Suppressor macrophage treated with lipopolysaccharide for 4 hours (primary cell): ENCODE results near the gene ATP10B.
"Not testable (repeated sequence)": the region's sequence is repeated elsewhere in the genome, so short reads cannot be mapped to it uniquely, and the experiment has no call there.

Experiments used
- DNase-seq: peaks from one replicate; pipeline ENCODE4 v3.0.0-alpha.2; 2020

Gene ATP10B, protein sequence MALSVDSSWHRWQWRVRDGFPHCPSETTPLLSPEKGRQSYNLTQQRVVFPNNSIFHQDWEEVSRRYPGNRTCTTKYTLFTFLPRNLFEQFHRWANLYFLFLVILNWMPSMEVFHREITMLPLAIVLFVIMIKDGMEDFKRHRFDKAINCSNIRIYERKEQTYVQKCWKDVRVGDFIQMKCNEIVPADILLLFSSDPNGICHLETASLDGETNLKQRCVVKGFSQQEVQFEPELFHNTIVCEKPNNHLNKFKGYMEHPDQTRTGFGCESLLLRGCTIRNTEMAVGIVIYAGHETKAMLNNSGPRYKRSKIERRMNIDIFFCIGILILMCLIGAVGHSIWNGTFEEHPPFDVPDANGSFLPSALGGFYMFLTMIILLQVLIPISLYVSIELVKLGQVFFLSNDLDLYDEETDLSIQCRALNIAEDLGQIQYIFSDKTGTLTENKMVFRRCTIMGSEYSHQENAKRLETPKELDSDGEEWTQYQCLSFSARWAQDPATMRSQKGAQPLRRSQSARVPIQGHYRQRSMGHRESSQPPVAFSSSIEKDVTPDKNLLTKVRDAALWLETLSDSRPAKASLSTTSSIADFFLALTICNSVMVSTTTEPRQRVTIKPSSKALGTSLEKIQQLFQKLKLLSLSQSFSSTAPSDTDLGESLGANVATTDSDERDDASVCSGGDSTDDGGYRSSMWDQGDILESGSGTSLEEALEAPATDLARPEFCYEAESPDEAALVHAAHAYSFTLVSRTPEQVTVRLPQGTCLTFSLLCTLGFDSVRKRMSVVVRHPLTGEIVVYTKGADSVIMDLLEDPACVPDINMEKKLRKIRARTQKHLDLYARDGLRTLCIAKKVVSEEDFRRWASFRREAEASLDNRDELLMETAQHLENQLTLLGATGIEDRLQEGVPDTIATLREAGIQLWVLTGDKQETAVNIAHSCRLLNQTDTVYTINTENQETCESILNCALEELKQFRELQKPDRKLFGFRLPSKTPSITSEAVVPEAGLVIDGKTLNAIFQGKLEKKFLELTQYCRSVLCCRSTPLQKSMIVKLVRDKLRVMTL (N-terminal part only)

DNA sequence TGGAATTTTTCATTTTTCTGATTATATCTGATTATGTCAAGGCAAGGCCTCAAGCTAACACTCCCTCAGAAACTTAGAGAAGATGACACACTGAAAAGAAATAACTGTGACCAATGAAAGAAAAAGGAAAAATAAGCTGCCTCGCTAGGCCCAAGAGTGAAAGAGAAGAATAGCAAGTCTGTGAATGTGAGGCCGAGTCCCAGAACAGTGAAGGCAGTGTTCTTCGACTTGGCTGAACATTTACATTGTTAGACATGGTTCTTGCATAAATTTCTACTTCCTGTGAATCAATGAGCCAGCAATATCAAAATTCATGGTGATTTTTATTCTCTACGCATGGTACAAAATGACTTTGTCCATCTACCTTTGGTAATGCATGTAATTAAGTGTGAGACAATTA, at the start of gene ATP10B:
Gene ATP10B, minus strand, starts transcription at position 163 of the 400 bp plus-strand sequence. CDS start 164,137 bp downstream, outside the sequence.
- no peak for DNase-seq

DNA sequence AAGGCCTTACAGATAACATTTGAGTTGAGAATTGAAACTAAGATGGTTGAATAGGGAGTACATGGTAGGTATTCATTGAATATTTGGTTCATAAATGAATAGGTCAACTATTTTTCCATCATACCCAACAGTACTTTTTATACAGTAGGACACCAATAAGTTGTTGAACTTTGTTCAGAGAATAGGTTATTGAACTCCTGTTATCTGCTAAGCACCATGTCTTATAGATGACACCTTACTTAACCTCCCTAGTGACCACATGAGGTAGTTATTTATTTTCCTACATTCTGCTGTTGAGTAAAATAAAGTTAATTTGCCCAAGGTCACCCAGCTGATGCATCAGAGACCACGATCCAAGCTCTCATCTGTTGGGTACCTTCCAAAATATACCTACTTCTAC, 49.6 kb upstream of the ATP10B start:
- DNase-seq = no peak

DNA sequence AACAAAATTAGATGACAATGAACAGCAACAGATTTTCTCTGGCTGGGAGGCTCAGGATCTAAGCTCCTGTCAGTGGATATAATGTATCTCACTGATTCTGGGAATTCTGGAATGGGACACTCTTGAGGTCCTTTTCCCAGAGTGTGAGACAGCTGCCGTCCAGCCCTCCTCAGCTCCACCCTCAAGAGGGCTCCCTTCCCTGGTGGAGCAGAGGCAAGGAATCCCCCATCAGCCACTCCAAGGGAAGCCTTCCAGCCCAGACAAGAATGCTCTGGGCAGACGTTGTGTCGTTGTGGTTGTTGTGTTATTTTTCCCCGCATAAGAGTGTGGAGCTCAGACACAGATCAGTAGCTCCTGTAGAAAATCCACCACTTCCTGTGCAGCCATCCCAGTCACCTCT, 47.7 kb upstream of the ATP10B start:
- DNase-seq = no peak

DNA sequence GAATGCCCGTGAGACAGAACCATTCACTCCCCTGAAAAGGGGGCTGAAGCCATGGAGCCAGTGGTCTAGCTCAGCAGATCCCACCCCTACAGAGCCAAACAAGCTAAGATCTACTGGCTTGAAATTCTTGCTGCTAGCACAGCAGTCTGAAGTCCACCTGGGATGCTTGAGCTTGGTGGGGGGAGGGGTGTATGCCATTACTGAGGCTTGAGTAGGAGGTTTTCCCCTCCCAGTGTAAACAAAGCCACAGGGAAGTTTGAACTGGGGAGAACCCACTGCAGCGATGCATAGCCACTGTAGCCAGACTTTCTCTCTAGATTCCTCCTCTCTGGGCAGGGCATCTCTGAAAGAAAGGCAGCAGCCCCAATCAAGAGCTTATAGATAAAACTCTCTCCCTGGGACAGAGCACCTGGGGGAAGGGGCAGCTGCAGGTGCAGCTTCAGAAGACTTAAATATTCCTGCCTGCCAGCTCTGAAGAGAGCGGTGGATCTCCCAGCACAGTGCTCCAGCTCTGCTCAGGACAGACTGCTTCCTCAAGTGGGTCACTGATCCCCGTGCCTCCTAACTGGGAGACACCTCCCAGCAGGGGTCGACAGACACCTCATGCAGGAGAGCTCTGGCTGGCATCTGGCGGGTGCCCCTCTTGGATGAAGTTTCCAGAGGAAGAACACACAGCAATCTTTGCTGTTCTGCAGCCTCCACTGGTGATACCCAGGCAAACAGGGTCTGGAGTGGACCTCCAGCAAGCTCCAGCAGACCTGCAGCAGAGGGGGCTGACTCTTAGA, 41.4 kb upstream of the ATP10B start:
- DNase-seq = not testable (repeated sequence)

DNA sequence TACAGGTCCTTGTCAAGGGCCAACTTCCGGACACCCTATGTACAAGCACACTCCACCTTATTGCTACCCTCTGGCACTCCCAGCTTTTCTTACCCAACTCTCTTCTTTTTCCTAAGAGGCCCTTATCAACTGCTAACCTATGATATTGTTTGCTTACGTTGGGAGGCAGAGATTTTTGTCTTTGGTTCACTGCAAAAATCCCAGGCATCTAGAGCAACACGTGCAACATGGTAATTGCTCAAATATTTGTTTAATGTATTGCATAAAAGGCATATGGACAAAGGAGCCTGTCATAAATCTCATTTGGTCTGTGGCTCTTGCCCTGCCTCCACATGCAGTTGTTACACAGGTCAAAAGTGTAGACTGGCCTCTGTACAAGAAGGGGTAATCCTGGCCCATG, 35.8 kb upstream of the ATP10B start:
- DNase-seq = no peak

DNA sequence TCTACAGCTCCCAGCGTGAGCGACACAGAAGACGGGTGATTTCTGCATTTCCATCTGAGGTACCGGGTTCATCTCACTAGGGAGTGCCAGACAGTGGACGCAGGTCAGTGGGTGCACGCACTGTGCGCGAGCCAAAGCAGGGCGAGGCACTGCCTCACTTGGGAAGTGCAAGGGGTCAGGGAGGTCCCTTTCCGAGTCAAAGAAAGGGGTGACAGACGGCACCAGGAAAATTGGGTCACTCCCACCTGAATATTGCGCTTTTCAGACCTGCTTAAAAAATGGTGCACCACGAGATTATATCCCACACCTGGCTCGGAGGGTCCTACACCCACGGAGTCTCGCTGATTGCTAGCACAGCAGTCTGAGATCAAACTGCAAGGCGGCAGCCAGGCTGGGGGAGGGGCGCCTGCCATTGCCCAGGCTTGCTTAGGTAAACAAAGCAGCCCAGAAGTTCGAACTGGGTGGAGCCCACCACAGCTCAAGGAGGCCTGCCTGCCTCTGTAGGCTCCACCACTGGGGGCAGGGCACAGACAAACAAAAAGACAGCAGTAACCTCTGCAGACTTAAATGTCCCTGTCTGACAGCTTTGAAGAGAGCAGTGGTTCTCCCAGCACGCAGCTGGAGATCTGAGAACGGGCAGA, 21.7 kb upstream of the ATP10B start:
- not testable (repeated sequence) for DNase-seq

DNA sequence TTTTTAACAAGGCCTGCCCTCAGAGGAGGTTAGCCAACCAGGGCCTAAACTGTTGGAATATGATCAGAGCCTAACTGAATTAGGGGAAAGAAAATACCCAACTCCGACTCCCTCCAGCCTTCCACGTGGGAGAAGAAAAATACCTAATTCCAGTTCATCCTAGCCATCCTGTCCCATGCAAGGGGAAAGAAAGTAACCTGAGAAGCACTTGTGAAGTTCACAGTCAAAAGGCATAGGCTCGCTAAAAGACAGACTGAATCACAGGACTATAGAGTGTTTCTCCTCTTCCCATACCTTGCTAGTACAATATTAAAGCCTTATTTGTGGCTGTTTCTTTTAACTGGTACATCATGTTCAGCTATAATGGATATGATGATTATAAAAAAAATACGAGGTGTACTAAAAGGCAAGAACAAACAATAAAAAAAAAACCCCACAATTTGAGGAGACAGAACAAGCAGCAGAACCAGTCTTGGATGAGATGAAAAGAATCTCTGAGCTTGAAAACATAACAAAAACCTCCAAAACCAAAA, 18.0 kb upstream of the ATP10B start:
- no peak for DNase-seq

DNA sequence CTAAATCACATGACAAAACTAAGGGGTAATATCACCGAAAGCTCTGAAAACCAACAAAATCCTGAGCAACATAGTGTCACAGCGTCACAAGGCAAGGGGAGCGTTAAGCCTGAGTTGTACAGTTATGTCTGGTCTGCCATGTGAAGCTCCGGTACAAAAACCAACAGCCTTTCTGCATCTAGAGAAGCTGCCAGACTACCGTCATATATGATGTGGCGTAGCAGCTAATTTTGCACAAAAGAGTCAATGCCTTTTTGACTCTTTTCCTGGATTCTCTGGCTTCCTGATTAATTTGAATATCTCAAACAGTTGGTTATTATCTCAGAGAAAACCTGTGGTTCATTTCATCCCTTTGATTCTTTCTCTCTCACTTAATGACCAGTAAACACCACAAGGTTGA, 16.0 kb upstream of the ATP10B start:
- DNase-seq = no peak

DNA sequence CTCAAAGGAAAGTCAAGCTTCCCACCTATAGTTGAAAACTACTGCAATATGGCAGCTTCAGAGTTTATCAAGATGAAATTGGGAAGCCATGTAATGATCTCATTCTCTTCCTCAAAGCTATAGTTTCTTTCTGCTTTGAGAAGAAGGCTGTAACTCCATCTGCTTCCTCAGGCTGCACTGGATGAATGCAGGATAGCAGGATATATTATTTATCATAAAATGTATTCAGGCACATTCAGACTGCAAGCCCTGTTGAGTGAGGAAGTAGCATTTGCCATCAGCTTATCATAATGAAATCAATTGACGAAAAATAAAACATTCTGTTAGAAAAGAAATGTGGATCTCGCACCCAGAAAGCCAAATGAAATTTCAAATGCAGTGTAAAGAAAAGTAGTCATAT, 560 bp downstream of the ATP10B start:
- no peak for DNase-seq

DNA sequence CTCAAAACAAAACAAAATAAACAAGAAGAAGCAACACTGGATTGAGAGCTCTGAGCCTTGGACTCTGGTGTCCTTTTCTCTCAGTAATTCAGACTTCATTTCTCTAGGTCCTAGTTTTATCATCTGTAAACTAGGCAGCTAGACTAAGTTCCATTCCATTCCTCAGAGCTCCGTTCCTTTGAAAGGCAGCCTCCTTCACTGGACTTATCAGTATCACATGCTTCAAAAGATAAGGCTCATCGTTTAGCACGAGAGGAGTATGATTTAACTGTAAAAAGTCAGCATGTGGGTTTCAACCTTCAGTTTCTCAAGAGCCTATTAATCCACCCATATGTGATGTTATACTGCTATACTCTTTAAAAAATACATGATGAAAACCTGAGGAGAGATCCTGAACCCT, 1.6 kb downstream of the ATP10B start:
- DNase-seq = no peak

DNA sequence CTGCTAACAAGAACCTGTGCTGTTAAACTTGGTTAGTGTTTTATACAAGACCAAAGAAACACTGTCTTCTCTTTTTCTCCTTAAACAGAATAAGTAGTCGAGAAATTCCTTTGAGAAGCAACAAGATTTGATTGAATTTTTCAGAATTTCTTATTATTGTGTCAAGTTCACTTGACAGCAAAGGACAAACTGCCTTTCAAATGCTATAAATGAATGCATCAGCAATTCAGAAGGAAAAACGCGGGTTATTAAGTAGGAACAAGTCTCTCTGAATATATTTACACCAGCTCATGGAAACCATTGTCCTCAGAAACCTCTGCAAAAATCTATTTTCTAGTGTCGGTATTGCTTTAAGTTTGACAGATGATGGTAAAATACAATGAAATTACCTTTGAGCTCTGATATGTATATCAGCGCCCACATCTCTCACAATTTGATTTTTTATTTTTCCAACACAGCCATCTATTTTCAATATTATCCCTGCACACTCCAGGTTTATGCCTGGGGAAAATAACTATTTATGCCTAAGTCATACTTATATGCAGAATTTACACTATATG, 4.4 kb downstream of the ATP10B start:
- no peak for DNase-seq

DNA sequence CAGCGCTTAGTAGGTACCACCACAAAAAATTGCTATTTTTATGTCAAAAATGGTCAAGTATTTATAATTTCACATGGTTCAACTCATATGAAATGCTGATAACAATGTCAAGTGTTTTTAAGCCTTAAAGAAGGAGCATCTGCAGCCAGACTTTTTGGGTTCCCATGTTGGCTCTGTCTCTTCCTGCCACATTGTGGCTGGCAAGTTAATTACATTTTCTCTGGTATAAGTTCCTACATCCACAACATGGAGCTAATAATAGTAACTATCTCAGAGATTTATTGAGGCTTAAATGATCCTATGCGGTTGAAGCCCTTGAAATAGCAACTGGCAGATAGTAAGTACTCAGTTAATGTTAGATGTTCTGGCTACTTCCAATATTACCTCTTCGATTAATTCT, 5.4 kb downstream of the ATP10B start:
- DNase-seq = no peak

DNA sequence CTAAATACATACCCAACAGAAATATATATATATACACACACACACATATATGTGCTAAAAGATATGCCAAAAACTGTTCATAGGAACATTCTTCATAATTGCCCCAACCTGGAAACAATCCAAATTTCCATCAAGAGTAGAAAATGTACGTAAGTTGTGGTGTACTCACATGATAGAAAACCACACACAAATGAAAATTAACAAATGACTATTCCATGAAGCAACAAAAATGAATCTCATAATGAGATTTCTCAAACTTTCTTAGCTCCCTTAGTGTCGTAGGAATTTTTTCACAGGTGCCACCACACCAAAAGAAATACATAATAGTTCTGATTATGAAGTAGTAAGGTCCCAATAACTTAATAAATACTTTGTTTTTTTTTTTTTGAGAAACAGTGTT, 7.8 kb downstream of the ATP10B start:
- DNase-seq = peak; percentile 6

DNA sequence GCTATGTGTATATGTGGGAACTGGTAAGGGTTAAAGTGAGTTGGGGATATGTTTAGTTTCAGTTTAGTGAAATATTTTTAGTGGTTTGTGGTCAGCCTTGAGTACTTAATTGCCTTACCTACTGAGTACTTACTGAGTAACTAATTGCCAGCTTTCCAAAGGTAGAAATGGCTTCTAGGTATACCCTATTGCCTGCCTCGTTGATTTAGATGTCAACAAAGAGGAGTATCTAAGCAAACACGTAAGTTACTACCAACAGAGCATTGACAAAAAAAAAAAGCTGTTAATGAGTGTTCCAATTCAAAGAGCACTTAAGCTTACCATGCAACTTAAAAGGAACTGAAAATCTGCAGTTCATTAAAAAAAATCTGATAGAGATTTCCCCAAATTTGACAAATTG, 8.8 kb downstream of the ATP10B start:
- no peak for DNase-seq

DNA sequence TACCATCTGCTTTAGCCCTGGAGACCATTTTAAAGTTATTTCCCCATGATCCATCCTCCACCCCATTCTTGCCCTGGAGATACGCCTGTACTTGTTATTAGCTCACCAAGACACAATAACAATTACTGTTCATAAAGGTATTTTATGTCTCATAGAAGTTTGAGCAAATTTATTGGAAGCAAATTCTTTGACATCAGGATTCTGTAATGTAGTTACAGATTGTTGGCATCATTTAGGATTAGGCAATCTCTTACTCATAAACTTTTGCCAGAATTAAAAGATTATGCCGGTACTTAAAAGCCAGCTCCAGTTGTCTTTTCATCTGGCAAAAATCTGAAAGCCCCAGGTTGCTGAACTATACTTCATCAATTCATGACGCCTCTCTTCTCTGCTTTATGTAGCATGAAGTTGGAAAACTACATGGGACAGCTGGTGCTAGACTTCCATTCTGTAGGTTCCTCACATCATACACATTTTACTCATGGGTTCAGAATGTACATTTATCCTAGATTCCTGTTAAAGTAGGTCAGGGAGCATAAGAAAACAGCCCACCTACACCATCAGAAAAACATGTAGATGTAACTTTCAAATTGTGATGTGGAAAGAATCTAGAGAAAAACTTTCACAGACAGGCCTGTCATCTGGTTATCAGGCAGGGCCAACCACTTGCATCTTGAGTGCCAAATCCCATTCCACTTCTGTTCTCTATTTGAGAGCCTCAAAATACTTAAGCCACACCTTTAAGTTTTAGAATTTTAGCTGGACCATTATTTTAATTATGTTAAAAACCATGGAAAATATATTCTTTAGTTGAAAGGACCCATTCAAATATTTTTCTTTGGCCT, 14.0 kb downstream of the ATP10B start:
- DNase-seq = peak; percentile 13

DNA sequence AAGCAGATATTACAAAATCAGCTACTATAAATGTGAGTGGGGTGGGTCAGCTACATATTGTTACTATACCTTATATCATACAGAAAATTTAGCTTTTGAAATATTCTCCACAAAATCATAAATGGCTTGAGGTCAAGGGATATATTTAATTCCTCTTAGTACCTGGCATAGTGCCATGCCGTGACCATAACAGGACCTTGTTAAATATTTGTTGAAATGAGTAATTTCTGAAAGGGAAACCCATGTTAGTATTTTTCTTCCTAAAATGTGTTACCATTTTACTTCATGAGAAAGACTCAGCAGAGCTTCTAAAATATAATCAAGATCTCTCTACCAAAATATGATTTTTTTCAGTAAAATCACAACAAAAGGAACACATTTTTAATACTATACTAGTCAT, 14.8 kb downstream of the ATP10B start:
- peak; percentile 41 for DNase-seq

DNA sequence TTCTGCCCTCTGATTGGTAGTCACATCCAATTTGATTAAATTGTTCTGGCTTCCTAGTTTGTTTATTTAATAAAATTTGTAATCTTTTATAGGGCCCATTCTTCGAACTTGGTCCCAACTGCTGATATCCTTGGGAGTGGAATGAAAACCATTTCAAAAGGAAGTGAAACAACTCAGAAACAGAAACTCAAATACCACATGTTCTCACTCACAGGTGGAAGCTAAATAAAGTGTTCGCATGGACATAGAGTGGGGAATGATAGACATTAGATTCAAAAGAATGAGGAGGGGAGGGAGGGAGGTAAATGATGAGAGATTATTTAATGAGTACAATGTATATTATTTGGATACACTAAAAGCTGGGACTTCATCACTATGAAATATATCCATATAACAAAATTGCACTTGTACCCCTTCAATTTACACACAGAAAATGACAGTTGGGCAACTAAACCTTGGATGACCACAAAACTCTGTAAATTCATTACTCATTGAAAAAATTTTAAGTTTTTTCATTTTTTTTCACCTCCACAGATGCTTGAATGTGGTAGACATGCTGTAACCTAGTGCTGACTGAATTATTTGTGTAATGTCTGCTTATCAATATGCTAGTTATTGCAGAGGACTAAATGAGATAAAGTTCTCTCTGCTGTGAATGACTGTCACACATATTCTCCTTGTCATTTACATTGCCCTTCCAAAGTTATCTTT, 16.0 kb downstream of the ATP10B start:
- peak; percentile 6 for DNase-seq

DNA sequence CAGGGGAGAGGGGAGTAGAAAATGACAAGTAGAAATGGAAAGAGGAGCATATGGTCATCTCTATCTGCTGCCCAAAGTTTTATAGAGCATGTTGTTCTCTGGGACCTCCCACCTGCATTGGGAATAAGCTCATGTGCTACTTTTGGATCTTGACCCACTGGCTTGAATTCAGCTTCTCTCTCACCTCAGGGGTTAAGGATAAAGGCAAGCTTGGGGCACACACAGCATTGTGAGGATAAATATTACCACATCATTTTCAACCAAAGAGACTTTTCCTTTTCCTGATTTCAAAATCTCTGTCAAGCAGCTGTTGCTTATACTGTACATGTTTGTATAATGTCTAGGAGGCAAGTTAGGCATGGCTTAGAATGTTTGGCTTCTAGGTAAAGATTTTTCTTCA, 16.6 kb downstream of the ATP10B start:
- DNase-seq = no peak

DNA sequence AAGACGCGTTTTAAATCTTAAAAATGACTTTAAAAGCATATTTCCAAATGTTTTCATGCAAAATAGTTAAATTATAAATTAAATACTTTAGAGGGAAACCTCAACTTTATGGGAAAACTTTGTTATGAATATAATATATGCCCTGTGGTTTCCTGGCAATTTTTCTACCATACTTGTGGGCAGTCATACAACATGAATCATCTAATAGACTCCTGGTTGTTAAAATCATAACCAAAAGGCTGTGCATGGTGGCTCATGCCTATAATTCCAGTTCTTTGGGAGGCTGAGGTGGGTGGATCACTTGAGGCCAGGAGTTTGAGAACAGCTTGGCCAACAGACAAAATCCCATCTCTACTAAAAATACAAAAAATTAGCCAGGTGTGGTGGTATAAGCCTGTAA, 18.2 kb downstream of the ATP10B start:
- DNase-seq = no peak

DNA sequence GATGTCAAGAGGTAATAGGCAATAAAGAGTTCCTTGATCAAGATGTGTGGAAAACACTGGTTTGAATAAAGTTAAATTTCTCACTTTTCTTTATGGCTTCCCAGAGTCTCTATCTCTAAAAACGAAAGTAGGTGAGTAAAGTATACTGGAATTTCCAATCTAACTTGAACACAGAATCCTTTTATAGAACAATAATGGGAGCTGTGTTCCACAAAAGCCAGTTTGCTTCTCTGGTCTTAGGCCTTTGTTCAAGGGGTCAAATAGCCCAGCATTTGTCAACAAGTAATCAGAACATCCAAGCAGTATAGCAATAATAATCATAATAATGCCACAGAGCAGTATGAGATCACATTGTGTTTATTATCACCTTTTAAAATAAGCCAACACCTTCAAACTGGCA, 20.2 kb downstream of the ATP10B start:
- no peak for DNase-seq
